Epithelial cell of esophagus (primary cell): Measurements from ENCODE around the gene CEP112.
A peak's percentile ranks its signal among the peaks of the same experiment; 100 is the strongest.
"Not testable (repeated sequence)": the region's sequence is repeated elsewhere in the genome, so short reads cannot be mapped to it uniquely, and the experiment has no call there.

ENCODE experiments used
- DNase-seq: peaks from one replicate; pipeline ENCODE4 v3.0.0; 2010; ENCODE audit warnings: low read depth
- H3K4me3 ChIP-seq: 2 replicates; pipeline ENCODE4 v1.5.1; 2011; ENCODE audit warnings: mild to moderate bottlenecking, low read length, control low read depth
- CTCF ChIP-seq: IDR thresholded peaks from 2 replicates; pipeline ENCODE4 v1.5.1; 2011; ENCODE audit warnings: low read depth, mild to moderate bottlenecking, low read length, control low read depth, inconsistent platforms; ENCODE audit not compliant: insufficient read depth; ENCODE audit errors: missing control alignments

Gene CEP112

GRCh38 chr17:65817951-65818350 lies 374.0 kb downstream of the CEP112 start:
- no peak overlapping the region for H3K4me3 ChIP-seq
- DNase-seq, result no peak
- TF ChIP-seq CTCF, result no peak

GRCh38 chr17:65814418-65814817 lies 377.5 kb downstream of the CEP112 start:
- TF ChIP-seq CTCF, result no peak
- DNase-seq, result no peak
- H3K4me3 ChIP-seq, result no peak overlapping the region

- no peak for TF ChIP-seq CTCF
- DNase-seq, result peak; percentile 4
- no peak overlapping the region for H3K4me3 ChIP-seq
Measured at GRCh38 chr17:65813306-65813705, 378.6 kb downstream of the CEP112 start.

GRCh38 chr17:65811043-65811442 lies 380.9 kb downstream of the CEP112 start:
- TF ChIP-seq CTCF, result no peak
- H3K4me3 ChIP-seq, result no peak overlapping the region
- no peak for DNase-seq

GRCh38 chr17:65809366-65809765 lies 382.6 kb downstream of the CEP112 start:
- TF ChIP-seq CTCF, result no peak
- DNase-seq, result peak; percentile 37
- H3K4me3 ChIP-seq, result no peak overlapping the region

- H3K4me3 ChIP-seq, DNase-seq: not testable (repeated sequence)
Measured at GRCh38 chr17:65808566-65808965, 383.4 kb downstream of the CEP112 start.

- no peak overlapping the region for H3K4me3 ChIP-seq
- TF ChIP-seq CTCF, result no peak
- DNase-seq, result no peak
Measured at GRCh38 chr17:65807361-65807760, 384.6 kb downstream of the CEP112 start.

GRCh38 chr17:65801513-65801912 lies 390.4 kb downstream of the CEP112 start:
- no peak for DNase-seq
- no peak for TF ChIP-seq CTCF
- H3K4me3 ChIP-seq, result no peak overlapping the region
